COR-L47 (cell line): ENCODE measurements around the gene MEIOSIN.
A peak's percentile ranks its signal among the peaks of the same experiment; 100 is the strongest.
"Not testable (repeated sequence)": the region's sequence is repeated elsewhere in the genome, so short reads cannot be mapped to it uniquely, and the experiment has no call there.

ENCODE experiments used
- DNase-seq: peaks from one replicate; lab custom pipeline; 2025; lab: John Stamatoyannopoulos, UW

MEIOSIN gene

DNA sequence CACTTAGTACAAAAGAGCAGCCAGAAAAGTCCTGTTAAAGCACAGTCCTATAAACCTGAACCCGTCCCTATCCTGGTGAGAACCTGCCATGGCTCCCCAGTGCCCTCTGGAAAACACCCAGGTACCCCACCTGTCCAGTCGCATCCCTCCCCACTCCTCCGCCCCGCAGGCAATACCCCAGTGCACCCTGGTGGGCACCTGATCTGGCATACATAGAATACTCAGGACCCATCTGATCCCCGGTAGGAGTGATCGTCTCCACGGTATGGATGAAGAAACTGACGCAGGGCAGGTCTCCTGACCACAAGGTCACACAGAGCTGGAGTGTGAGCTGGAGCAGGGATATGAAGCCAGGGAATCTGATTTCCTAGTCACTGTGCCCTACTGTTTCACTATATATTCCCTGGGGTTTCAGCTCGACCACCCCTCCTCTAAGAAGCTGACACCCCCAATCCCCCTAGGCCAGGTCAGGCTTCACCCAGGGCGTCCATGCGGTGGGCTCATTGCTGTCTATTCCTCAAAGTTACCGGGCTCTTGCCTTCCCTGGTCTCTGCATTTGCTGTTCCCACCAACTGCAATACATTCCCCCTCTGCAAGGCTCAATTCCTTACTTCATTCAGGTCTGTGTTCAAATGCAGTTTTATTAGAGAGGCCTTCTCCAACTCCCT, 15.1 kb upstream of the MEIOSIN start:
- DNase-seq, result no peak

DNA sequence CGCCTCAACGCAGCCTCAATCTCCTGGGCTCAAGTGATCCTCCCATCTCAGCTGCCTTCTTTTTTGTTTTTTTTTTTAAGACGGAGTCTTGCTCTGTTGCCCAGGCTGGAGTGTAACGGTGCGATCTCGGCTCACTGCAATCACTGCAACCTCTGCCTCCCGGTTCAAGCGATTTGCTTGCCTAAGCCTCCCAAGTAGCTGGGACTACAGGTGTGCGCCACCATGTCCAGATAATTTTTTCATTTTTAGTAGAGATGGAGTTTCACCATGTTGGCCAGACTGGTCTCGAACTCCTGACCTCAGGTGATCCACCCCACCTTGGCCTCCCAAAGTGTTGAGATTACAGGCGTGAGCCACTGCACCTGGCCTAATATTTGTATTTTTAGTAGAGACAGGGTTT, 13.2 kb upstream of the MEIOSIN start:
- DNase-seq, result not testable (repeated sequence)

- not testable (repeated sequence) for DNase-seq
These were observed 4.6 kb upstream of the MEIOSIN start for GRCh38 chr19:45728683-45729082.

DNA sequence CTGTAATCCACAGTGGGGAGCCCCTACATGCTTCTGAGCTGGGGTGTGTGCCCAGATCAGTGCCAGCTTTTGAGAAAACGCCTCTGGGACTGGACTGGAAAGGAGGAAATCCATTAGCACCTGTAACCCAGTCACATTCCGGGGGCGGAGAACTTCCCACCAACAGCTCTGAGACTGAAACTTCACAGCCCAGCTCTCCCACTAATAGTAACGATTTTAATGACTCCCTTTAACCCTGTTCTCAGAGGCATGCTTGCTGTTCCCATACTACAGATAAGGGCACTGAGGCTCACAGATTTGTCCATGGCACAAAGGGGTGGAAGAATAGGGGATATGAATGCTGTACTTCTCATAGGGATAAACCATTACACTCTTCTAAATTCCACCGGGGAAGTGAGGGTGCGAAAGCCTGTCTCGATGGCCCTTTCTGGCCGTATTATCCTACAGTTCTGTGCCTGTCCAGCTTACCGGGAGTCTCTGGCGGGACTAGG, 3.4 kb upstream of the MEIOSIN start:
- no peak for DNase-seq

DNA sequence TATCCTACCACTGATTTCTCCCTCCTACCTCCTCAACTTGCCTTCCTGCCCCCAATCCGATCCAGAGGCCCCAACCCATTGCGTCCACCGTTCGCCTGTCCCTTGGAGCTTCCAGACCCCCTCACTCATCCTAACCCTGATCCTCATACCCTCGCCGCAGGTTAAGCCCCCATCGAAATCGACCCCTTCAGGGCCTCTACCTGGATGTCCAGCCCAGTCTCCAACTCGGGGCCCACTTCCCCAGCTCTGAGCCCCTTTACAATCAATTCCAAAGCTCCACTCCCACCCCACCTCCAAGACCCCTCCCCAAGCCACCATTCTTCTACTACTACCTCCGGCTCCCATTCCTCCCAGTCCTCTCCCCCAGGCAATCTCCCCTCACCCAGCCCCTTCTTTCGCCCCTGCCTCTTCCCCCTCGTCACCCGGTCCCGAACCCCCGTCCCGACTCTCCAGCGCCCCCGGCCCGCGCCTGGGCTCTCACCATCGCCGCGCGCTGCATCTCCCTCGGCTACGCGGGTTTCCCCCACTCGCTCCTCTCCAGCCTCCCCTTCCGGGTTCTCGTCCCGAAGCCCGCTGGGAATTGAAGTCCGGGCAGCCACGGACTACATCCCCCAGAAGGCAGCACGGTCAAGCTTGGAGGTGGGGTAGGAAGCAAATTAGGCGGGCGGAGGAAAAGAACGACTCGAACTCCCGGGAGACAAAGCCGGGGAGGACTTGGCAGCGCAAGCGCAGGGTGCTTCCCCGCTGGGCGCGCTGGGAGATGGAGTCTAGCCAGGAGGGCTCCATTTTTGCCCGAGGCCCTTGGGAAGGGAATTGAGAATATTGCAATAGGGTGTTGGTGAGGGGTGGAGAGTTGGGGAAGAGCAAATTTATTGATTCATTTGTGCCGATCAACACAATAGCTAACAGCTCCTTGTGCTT, 2.6 kb upstream of the MEIOSIN start, which contains the start of gene FBXO46:
Gene FBXO46, minus strand, starts transcription at position 529 of the 921 bp plus-strand sequence. CDS start 17,401 bp downstream, outside the sequence.
- DNase-seq, result peak; percentile 98

DNA sequence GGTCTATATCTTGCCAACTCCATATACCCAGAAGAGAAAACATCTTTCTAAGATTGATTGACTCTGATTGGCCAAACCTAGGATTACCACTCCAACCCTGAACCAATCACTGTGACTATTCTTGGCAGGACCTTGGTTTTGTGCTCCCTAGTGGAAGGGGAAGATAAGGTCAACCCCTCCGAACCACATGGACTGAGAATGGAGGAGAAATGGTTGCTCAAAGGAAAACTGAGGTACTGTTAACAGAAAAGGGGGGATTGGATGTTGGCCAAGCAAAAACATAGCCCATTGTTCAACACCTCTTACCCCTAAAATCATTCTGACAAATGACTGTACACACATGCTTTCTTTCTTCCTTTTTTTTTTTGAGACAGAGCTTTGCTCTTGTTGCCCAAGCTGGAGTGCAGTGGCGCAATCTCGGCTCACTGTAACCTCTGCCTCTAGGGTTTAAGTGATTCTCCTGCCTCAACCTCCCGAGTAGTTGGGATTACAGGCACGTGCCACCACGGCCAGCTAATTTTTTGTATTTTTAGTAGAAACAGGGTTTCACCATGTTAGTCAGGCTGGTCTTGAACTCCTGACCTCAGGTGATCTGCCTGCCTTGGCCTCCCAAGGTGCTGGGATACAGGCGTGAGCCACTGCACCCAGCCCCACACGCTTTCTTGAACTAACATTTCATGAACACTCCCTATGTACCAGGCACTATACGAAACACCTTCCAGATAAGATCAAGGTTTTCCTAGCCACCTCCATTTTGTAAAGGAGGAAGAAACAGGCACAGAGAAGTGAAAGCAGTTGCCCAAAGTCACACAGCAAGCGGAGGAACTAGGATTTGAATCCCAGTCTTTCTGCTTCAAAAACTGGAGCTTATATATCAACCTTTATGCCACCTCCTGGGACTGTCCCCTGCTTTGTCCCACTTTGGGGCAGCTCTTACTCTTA, 6.5 kb downstream of the MEIOSIN start:
- no peak for DNase-seq

DNA sequence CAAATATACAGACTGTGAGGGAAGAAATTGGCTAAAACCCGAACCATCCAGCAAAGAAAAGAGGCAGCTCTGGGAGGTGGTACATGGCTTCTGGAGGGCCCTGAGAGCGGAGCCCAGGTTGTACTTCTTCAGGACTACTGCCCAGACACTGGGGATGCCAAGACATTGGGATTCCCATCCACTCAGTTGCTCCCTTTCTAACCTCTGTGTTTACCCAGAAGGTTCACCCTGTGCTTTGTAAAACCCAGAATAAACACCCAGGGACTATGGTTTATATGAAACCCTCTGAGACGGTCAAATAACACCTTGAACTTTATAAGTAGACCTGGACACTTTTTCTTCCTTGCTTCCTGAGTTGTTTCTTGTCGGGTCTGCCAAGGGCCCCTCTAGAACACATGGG, 9.7 kb downstream of the MEIOSIN start:
- DNase-seq, result no peak

GRCh38 chr19:45745606-45746005, 12.4 kb downstream of the MEIOSIN start:
- DNase-seq, result no peak

GRCh38 chr19:45746866-45747265, 13.6 kb downstream of the MEIOSIN start:
- no peak for DNase-seq

DNA sequence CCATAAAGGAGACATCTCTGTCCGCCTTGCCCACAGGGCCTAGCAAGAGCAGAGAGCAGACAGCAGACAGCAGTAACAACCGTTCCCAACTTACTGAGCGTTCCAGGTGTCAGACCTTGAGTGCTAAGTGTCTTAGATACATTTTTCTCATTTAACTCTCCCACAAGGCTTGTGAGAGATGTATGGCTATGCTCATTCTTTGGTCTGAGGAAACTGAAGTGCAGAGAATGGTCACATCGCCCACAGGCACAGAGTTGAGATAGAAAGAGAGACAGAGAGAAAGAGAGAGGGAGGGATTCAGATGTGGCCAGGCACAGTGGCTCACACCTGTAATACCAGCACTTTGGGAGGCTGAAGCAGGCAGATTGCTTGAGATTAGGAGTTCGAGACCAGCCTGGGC, 14.3 kb downstream of the MEIOSIN start:
- no peak for DNase-seq

DNA sequence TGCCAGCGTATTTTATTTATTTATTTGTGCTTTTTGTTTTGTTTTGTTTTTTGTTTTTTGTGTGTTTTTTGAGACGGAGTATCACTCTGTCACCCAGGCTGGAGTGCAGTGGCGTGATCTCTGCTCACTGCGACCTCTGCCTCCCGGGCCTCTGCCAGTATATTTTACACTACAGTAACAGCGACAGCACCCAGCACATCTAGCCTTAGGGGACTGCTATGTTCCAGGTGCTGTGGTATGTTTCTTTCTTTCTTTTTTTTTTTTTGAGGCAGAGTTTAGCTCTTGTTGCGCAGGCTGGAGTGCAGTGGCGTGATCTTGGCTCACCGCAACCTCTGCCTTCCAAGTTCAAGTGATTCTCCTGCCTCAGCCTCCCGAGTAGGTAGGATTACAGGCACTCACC, 18.2 kb downstream of the MEIOSIN start:
- DNase-seq, result not testable (repeated sequence)

DNA sequence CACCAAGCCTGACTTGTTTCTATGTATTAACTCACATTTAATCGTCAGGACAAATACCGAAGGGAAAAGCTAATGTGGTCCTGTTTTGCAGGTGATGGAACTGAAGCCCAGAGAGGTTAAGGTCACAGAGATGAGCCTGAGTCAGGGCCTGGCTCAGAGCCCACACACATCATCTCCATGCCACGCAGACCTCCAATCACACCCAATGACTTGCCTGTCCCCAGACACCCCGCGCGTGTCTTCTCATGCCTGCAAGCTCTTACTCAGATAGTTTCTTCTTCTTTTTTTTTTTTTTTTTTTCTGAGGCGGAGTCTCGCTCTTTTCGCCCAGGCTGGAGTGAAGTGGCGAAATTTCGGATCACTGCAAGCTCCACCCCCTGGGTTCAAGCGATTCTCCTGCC, 19.4 kb downstream of the MEIOSIN start:
- no peak for DNase-seq

GRCh38 chr19:45753548-45753947, 20.3 kb downstream of the MEIOSIN start:
- no peak for DNase-seq

GRCh38 chr19:45754323-45754722, 21.1 kb downstream of the MEIOSIN start:
- DNase-seq, result no peak

- DNase-seq, result no peak
These were observed 24.5 kb downstream of the MEIOSIN start for GRCh38 chr19:45757695-45758094.

GRCh38 chr19:45758921-45759320, 25.7 kb downstream of the MEIOSIN start:
- no peak for DNase-seq

DNA sequence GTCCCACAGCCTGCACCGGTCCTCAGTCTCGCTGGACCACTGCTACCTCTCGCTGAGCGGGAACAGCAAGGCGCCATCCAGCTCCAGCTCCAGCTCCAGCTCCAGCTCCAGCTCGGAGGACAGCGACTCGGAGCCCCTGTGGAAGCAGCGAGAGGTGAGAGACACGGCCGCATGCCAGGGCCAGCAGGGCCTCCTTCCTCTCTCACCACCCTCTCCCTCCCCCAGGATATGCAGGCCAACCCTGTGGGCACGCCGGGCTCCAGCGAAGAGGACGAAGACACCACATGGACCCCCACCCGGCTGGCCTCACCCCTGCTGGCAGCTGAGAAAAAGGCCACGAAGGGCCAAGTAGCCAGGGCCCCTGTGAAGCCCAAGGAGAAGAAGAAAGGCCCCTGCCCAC, 28.5 kb downstream of the MEIOSIN start:
- DNase-seq, result no peak

- no peak for DNase-seq
These were observed 29.8 kb downstream of the MEIOSIN start for GRCh38 chr19:45762870-45763631.

DNA sequence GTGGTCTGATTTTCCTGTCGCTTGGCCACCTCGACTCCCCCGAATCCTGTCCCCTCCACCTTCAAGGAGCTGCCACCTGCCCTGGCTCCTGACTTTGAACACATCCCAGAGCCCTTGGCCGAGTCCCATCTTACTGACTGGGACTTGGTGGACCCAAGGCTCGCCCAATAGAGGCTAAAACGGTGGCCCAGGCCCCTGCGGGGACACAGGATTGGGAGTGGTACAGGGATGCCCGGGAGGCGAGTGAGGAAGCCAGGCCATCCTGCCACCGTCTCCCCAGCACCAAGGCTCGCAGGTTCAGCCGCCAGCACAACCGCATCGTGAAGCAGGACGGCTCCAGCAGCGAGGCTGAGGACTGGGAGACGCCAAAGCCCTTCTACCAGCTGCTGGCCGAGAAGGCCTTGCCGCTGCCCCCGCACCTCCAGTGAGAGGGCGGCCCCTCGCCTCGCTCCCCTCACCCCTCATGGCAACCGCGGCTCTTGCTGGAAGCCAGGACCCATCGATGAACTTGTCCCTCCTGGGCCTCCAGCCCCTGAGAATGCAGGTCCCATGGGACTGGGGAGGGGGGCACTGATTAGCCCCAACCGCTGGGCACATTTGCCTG, 30.6 kb downstream of the MEIOSIN start:
- DNase-seq, result no peak

DNA sequence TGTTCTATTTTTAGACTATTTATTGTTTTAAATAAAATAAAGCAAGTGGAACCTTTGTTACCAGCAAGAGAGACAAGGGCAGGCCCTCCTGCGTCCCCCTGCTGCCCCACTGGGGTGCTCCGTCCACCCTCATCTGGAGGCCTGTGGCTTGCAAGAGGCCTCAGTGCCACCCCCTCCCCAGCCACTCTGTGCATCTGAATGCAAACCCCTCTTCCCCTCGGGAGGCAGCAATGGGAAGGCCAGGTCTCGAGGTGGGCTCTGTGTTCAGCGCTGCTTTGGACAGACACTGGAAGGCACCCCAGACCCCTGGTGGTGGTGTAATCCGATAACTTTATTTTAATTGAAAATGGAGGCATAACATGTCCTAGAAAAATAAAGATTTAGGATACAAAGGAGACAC, 31.2 kb downstream of the MEIOSIN start:
- no peak for DNase-seq
